Astrocyte of the cerebellum (primary cell): Measurements from ENCODE around the gene FOS.
"Not testable (repeated sequence)": the region's sequence is repeated elsewhere in the genome, so short reads cannot be mapped to it uniquely, and the experiment has no call there.

Experiments used
- DNase-seq: peaks from one replicate; pipeline ENCODE4 v3.0.0-alpha.2; 2011; ENCODE audit warnings: low read depth
- H3K4me3 ChIP-seq: 2 replicates; pipeline ENCODE4 v1.5.1; 2011; ENCODE audit warnings: mild to moderate bottlenecking, low read depth, low read length, moderate library complexity
- in situ Hi-C: cut with HindIII; loops from 2 replicates; pipeline ENCODE4 v1.10.0; 2017; ENCODE audit warnings: low sequenced_read_pairs
- TF ChIP-seq, protein P1 (sequence below): IDR thresholded peaks from 2 replicates; pipeline ENCODE4 v1.5.1; 2012; ENCODE audit warnings: low read length, low read depth, moderate library complexity, mild to moderate bottlenecking; ENCODE audit errors: missing control alignments

Gene FOS

DNA sequence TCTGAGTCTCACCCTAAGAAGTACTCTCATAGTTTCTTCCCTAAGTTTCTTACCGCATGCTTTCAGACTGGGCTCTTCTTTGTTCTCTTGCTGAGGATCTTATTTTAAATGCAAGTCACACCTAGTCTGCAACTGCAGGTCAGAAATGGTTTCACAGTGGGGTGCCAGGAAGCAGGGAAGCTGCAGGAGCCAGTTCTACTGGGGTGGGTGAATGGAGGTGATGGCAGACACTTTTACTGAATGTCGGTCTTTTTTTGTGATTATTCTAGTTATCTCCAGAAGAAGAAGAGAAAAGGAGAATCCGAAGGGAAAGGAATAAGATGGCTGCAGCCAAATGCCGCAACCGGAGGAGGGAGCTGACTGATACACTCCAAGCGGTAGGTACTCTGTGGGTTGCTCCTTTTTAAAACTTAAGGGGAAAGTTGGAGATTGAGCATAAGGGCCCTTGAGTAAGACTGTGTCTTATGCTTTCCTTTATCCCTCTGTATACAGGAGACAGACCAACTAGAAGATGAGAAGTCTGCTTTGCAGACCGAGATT is 1.7 kb downstream of the FOS start:
- in situ Hi-C loops = no loop called here
- H3K4me3 ChIP-seq = peak overlapping the region; percentile 97
- TF ChIP-seq, protein P1, sequence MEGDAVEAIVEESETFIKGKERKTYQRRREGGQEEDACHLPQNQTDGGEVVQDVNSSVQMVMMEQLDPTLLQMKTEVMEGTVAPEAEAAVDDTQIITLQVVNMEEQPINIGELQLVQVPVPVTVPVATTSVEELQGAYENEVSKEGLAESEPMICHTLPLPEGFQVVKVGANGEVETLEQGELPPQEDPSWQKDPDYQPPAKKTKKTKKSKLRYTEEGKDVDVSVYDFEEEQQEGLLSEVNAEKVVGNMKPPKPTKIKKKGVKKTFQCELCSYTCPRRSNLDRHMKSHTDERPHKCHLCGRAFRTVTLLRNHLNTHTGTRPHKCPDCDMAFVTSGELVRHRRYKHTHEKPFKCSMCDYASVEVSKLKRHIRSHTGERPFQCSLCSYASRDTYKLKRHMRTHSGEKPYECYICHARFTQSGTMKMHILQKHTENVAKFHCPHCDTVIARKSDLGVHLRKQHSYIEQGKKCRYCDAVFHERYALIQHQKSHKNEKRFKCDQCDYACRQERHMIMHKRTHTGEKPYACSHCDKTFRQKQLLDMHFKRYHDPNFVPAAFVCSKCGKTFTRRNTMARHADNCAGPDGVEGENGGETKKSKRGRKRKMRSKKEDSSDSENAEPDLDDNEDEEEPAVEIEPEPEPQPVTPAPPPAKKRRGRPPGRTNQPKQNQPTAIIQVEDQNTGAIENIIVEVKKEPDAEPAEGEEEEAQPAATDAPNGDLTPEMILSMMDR = no peak
- DNase-seq = no peak

- no peak for DNase-seq
- TF ChIP-seq, protein P1 = no peak
- peak overlapping the region; percentile 97 for H3K4me3 ChIP-seq
- in situ Hi-C loops = no loop called here
Measured at GRCh38 chr14:75280831-75281653, 2.4 kb downstream of the FOS start.

DNA sequence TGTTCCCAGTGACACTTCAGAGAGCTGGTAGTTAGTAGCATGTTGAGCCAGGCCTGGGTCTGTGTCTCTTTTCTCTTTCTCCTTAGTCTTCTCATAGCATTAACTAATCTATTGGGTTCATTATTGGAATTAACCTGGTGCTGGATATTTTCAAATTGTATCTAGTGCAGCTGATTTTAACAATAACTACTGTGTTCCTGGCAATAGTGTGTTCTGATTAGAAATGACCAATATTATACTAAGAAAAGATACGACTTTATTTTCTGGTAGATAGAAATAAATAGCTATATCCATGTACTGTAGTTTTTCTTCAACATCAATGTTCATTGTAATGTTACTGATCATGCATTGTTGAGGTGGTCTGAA is 3.0 kb downstream of the FOS start:
- in situ Hi-C loops = no loop called here
- H3K4me3 ChIP-seq = peak overlapping the region; percentile 1
- no peak for DNase-seq
- TF ChIP-seq, protein P1 = no peak

DNA sequence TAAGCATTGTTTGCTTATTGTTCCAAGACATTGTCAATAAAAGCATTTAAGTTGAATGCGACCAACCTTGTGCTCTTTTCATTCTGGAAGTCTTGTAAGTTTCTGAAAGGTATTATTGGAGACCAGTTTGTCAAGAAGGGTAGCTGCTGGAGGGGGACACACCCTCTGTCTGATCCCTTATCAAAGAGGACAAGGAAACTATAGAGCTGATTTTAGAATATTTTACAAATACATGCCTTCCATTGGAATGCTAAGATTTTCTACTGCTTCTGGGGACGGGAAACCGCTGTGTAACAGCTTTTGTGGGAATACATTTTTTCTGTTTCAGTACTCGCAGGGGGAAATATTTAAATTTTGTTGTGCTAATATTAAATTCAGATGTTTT is 3.5 kb downstream of the FOS start:
- in situ Hi-C loops = no loop called here
- no peak for DNase-seq
- H3K4me3 ChIP-seq = no peak overlapping the region
- TF ChIP-seq, protein P1 = no peak

DNA sequence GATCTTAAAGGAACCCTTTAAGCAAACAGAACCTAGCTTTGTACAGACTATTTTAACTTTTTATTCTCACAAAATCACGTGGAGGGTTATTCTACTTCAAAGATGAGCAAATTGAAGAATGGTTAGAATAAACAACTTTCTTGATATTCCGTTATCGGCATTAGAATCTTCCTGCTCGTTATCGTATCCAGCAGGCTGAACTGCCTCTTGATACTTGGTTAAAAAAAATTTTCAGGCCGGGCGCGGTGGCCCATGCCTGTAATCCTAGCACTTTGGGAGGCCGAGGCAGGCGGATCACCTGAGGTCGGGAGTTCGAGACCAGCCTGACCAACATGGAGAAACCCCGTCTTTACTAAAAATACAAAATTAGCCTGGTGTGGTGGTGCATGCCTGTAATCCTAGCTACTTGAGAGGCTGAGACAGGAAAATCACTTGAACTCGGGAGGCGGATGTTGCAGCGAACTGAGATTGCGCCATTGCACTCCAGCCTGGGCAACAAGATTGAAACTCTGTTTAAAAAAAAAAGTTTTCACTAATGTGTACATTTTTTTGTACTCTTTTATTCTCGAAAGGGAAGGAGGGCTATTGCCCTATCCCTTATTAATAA is 4.0 kb downstream of the FOS start:
- H3K4me3 ChIP-seq, in situ Hi-C loops: not testable (repeated sequence)

DNA sequence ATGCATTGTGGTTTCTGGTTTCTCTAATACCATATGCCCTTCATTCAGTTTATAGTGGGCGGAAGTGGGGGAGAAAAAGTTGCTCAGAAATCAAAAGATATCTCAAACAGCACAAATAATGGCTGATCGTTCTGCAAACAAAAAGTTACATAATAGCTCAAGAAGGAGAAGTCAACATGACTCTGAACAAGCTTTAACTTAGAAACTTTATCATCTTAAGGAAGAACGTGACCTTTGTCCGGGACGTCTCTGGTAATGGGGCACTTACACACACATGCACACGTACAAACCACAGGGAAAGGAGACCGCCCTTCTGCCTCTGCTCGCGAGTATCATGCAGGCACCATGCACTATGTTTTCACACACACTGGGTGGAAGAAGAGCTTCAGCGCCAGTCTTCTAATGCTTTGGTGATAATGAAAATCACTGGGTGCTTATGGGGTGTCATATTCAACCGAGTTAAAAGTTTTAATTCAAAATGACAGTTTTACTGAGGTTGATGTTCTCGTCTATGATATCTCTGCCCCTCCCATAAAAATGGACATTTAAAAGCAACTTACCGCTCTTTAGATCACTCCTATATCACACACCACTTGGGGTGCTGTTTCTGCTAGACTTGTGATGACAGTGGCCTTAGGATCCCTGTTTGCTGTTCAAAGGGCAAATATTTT is 4.7 kb downstream of the FOS start:
- H3K4me3 ChIP-seq = no peak overlapping the region
- DNase-seq = no peak
- in situ Hi-C loops = no loop called here
- TF ChIP-seq, protein P1 = no peak

More for the DNA sequence above, 4.0 kb downstream of the FOS start:
- not testable (repeated sequence) for DNase-seq
